Germinal center (tissue), 1 donor: ENCODE data around the gene TNFSF15.

Experiments
- DNase-seq: peaks from one replicate; pipeline ENCODE4 v3.0.0; 2012; ENCODE audit warnings: mixed read lengths, low spot score

Gene TNFSF15

GRCh38 chr9:114787781-114788498 lies 17.9 kb downstream of the TNFSF15 start:
- no peak for DNase-seq

GRCh38 chr9:114787214-114787613 lies 18.6 kb downstream of the TNFSF15 start:
- no peak for DNase-seq

- no peak for DNase-seq
These were observed 19.8 kb downstream of the TNFSF15 start for GRCh38 chr9:114785866-114786650.

GRCh38 chr9:114784721-114785279 lies 21.0 kb downstream of the TNFSF15 start:
- DNase-seq = peak; percentile 54

- DNase-seq = no peak
These were observed 23.3 kb downstream of the TNFSF15 start for GRCh38 chr9:114782586-114782985.

- no peak for DNase-seq
These were observed 26.4 kb downstream of the TNFSF15 start for GRCh38 chr9:114779352-114779845.

- no peak for DNase-seq
These were observed 27.8 kb downstream of the TNFSF15 start for GRCh38 chr9:114777821-114778609.

- no peak for DNase-seq
These were observed 29.0 kb downstream of the TNFSF15 start for GRCh38 chr9:114776683-114777399.

GRCh38 chr9:114775981-114776380 lies 29.9 kb downstream of the TNFSF15 start:
- DNase-seq = no peak

GRCh38 chr9:114775121-114775520 lies 30.7 kb downstream of the TNFSF15 start:
- no peak for DNase-seq

- DNase-seq = peak; percentile 28
These were observed 31.3 kb downstream of the TNFSF15 start for GRCh38 chr9:114774524-114774923.

GRCh38 chr9:114771889-114772288 lies 34.0 kb downstream of the TNFSF15 start:
- no peak for DNase-seq

- DNase-seq = no peak
These were observed 34.8 kb downstream of the TNFSF15 start for GRCh38 chr9:114770991-114771390.

- no peak for DNase-seq
These were observed 36.2 kb downstream of the TNFSF15 start for GRCh38 chr9:114769624-114770023.

GRCh38 chr9:114763220-114763619 lies 42.6 kb downstream of the TNFSF15 start:
- no peak for DNase-seq

- DNase-seq = no peak
These were observed 44.3 kb downstream of the TNFSF15 start for GRCh38 chr9:114761523-114761922.

- DNase-seq = no peak
These were observed 46.1 kb downstream of the TNFSF15 start for GRCh38 chr9:114759512-114760341.

- DNase-seq = no peak
These were observed 47.9 kb downstream of the TNFSF15 start for GRCh38 chr9:114757984-114758383.

- DNase-seq = no peak
These were observed 48.4 kb downstream of the TNFSF15 start for GRCh38 chr9:114757395-114757794.

GRCh38 chr9:114756920-114757319 lies 48.9 kb downstream of the TNFSF15 start:
- DNase-seq = no peak

- peak; percentile 58 for DNase-seq
These were observed 51.3 kb downstream of the TNFSF15 start for GRCh38 chr9:114754581-114754980.
